GM19099 (cell line): ENCODE results near the gene CIT.

ENCODE experiments used
- POLR2A ChIP-seq: IDR thresholded peaks from 3 replicates; pipeline ENCODE4 v1.6.1; 2011; ENCODE audit warnings: low read depth; ENCODE audit not compliant: insufficient read length; ENCODE audit errors: extremely low read depth

CIT gene

DNA sequence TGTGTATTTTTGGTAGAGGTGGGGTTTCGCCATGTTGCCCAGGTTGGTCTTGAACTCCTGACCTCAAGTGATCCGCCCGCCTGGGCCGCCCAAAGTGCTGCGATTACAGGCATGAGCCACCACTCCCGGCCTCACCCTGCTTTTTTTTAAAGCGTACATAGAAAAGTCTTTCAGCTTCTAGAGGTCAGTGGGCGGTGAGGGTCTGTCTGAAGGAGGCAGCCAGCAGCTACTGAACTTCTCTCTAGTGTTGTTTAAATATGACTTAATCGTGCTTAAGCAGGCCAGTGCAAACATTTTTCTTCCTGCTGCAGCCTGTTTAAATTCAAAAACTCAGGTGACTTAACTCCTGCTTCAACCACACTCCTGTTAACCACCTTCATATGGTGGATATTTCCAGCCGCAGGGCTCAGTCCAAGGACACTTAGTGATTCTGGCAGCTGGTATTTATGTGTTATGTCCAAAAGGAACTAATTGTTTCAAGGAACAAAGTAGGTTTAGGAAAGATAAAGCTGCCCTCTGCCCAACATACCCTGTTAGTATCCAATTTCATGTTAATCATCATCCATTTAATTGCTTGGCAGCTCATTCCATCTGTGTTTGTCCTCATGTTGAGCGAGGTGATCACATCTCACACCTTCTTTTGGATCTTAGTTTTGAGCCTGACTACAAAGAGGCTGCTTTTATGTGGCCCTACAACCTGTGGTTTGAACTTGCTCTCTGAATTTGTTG lies 207.2 kb downstream of the CIT start:
- TF ChIP-seq POLR2A = no peak

DNA sequence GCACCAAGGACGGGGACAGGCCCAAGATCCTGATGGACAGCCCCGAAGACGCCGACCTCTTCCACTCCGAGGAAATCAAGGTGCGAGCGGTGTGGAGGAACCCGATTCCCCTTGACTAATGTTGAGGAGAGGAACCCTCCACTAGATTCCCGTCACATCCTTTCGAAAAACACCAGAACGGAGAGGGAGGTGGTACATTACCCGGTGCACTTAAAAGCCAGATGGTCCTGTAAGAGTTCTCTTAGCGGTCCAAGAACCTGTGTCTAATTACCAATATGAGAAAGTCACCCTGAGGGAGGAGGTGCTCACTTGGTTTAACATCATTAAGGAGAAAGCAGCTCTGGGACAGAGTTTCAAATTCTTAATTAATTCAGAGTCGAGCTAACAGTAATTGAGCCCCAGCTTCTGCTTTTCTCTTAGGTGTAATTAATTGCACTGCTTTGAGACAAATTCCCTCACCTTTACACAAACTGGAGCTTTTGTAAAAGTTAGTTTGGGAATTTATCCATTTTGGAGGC lies 208.7 kb downstream of the CIT start:
- no peak for TF ChIP-seq POLR2A

DNA sequence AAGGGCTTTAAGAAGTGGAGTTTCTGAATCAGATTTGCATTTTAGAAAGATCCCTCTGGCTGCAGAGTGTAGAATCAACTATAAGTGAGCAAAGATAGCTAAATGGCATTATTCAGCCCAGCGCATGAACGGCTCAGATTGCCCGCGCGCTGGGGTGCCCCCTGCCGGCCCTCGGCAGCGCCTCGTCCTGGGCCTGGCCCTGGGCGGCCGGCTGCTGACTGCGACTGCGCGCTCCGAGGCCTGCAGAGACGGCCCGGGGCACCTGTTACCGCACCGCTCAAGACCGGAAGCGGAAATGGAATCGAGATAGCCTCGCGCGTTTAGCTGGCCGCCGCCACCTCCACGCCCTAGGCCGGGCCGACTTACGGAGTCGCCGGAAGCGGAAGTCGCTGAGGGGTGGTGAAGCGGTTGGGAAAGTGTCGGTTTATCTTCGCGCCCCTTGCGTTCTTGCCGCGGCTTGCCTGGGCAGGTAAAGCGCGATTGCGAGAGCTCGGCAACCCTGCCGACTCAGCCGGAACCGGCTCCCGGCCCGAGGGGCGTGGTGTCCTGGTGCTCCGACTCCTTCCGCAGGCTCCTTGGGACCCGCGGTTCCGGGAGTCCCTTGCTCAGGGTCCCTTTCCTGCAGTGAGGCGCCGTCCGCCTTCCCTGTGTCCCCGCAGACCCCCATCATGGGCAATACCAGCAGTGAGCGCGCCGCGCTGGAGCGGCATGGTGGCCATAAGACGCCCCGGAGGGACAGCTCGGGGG lies 209.4 kb downstream of the CIT start, which contains the start of gene PRKAB1:
TSS of gene PRKAB1 (plus strand) at position 557 of the 747 bp plus-strand sequence. CDS start at position 669, 112 bp downstream.
- TF ChIP-seq POLR2A = peak; percentile 88

DNA sequence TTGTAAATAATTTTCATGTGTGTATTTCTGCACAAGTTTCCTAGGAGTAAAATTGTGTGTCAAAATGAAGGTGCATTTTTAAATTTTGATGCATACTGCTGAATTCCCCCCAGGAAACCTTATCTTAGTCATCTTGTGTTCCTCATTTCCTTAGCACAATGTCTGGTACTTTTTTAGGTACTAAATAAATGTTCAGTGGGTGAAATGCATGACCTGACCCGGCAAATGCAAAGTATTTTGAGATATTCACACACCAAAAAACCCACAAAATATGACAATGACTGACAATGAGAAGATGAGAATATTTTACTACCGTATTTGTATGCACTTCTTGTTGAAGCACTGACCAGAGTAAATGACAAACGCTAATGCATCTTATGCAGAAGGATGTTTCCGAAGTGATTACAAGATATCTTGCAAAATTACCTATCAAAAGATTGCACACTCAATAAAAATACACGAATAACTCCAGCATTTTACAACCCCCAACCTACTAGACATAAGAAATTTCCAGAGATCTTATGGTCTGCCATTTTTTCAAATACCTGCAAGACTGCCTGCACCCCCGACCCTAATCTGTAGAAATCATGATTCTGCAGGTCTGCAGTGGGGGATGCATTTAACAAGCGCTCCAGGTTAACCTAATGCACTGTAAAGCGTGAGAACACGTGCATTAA lies 210.1 kb downstream of the CIT start:
- no peak for TF ChIP-seq POLR2A

DNA sequence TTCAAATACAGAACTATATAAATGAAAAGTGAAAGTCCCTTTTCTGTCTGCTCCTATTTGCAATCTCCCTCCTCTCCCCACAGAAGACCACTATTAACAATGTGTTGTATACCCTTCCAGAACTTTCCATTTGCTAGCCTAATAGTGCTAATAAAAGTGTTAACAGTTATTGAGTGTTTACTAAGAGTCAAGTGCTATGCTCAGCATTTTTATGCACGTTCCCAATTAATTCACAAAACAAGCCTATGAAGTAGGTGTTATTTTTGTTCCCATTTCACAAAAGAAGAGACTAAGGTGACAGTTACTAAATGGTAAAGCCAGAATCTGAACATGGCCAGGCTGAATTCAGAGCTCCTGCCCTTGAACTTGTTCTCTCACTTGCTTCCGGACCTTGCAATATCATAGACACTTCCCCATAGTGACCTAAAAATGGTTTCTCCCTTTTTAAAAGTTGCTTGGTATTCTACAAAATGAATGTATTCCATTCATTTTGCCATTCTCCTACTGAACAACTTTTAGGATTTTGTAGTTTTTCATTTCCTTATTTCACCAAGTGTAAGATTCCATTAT lies 210.8 kb downstream of the CIT start:
- no peak for TF ChIP-seq POLR2A

DNA sequence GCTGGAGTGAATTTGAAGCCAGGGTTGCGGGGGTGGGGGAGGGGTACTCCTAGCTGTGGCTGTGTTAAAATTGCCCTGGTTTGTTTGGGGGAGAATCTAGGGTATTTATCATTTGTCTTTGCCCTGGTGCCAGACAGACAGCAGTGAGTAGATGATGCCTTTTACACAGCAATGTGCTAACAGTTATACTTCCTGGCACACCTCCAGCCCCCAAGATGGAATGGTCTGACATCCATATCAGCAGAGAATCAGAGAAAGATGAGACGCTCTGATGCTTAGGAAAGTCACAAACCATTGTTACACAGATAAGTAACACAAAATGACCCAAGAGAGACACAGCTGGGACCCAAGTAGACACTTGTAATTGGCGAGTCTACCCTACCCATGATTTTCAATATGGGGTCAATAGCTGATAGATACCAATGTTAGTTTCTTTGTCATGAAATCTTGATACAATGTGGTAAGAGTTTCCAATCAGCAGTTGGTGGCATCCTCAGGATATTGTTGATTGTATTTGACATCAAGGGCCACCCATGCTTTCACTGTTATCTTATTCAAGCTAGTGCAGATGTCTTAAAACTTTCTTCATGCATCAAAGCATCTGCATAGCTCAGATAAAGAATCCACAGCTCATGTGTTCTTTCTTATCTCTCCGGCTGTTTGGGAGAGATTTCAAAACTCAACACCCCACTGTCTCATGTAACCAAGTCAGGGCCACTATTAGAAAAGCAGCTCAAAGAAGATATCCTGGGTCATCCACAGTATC lies 211.8 kb downstream of the CIT start:
- TF ChIP-seq POLR2A = no peak

DNA sequence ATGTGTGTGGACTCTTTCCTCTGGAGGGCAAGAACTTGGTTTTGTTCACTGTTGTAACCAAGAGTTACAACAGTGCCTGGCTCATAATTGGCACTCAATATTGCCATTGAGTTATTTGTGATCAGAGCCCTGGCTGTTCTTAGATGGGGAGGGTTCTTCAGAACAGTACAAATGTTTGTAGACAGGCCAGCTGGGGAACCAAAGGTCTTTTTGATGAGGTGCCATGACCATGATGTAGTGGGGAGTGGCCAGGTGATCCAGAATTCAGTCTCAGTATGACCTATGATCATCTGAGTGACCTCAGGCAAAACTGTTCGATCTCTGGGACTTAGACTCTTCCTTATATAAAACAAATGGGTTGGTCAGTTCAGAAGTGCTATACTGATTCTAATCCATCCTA lies 212.5 kb downstream of the CIT start:
- TF ChIP-seq POLR2A = no peak

DNA sequence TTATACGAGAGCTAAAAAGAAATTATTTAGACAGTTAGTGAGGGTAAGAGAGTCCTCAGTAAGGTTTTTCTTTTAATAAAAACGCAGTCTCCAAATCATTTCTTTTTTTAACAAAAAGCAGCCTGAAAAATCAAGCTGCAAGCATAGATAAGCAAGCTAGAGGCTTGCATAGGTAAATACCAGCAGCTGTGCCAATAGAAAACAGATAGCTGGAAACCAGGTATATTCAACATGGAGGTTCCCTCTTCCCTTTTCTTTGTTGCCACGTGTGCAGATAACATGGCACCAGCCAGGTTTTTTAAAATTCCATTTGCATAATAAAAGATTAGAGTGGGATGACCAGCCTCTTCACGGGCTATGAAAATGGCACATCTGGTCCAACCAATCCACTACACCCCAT lies 215.2 kb downstream of the CIT start:
- no peak for TF ChIP-seq POLR2A

DNA sequence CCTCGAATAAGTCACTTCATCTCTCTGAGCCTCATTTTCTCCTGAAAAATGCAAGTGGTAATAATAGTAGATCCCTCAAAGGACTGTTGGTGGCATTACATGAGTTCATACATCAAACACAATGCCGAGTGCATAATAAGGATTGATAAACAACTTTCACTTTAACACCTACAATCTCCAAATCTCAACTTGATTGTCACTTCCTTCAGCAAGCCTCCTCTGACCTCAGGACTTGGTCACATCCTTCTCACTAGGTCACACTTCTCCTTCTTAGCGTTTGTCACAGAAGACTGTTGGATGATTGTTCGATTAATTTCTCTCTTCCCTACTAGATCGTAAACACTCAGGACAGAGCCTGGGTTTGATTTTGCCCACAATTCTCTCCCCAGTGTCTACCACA lies 217.0 kb downstream of the CIT start:
- no peak for TF ChIP-seq POLR2A

DNA sequence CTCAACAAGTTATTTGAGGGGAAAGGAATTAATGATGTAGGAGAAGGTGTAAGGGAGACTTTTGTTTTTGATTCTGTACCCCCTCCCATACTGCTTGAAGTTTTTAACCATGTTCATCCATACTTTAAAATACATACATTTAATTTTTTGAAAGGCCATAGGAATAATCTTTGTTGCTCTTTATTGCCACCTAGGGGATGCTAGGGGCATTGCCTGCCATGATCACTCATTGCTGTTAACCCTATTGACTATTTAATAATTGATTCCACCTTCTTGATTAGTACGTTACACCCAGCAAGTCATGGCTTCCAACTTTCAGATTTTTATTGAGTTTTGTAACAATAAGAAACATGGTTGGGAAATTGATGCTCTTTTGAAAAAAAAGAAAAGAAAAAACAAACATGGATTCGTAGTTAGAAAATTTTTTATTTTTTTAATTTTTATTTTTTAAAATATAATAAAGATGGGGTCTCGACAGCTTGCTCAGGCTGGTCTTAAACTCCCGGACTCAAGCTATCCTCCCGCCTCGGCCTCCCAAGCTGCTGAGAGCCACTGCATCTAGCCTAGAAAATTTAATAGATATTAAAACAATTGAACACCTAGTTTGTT lies 217.7 kb downstream of the CIT start:
- TF ChIP-seq POLR2A = no peak

DNA sequence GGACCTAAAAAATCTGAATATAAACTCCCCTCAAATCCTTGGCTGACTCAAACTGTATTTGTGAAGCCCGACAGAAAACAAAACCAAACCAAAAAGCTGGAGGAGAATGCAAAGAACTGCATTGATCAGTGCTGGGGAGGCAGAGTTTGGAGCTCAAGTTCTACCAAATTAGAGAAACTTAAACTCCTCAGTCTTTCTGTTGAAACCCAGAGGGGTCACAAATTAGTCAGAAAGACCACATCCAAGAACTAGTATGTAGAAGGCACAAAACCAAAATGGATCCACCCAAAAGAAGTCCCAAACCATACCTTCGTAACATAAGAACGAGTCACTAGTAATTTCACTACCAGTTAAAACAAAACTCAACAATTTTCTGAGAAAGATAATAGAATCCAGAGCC lies 224.5 kb downstream of the CIT start:
- no peak for TF ChIP-seq POLR2A

DNA sequence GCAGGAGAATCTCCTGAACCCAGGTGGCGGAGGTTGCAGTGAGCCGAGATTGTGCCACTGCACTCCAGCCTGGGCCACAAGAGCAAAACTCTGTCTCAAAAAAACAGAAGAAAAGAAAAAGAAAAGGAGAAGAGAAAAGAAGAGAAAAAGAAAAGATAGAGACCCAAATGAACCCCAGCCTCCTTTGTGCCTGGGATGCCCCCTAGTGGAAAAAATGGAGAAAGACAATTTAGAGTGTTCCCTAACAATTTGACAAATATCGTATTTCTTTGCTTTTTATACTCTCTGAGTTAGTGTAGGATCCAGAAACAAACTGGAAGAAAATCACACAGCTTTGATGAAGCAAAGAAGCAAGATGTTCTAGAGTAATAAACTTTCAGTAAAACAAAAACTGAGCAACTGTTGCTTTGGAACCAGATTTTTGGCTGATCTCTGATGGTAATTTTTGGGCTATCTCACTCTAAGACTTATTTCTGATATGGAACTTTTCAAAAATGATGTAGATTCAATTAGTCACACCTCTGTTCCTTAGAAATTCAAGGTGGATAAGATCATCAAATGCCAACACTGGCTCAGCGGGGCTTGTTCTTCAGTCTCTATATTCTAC lies 227.8 kb downstream of the CIT start:
- TF ChIP-seq POLR2A = no peak

DNA sequence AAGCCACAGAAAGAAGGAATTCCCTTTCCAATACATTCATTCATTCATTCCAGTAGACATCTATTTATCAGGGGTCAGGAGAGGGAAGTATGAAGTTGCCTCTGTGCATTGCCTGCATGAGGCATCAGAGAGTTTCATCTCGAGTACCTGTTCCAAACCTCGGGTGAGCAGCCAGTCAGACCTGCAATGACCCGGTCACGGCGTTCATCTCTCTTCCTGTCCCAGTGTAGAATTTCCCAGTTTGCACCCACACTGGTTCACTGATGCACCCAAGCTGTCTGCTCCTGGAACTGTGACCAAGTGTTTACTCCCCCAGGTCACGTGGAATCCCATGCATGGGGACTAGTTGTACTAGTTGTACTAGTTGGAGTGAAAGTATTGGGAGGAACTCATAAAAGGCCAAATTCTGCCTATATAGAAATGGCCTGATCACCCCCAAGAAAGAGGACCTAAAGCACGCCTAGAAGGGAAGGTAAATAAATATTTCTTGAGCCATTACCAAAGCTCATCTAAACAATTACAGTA lies 231.5 kb downstream of the CIT start:
- TF ChIP-seq POLR2A = no peak
